Stomach (tissue), 9 donors: ENCODE results near the gene FLACC1. TPM values are rescaled to one million over a fixed set of nuclear protein-coding genes. Genes with fewer than 3 reads are reported as not detected.

ENCODE experiments used
- DNase-seq, 2 donors: peaks; one replicate each; pipeline versions ENCODE4 v3.0.0 to v3.0.0-alpha.2; 2013 to 2019
- H3K27ac ChIP-seq, 5 donors: fragments of 200-600 bp in 4 of 5; sonication (generic) in 4 of 5; one replicate each; pipeline ENCODE4 v1.5.1; 2013 to 2019; ENCODE audit warnings: mild to moderate bottlenecking in 1 of 5, moderate library complexity in 1 of 5
- H3K27me3 ChIP-seq, 3 donors: fragments of 200-600 bp; sonication (generic); one replicate each; pipeline ENCODE4 v1.5.1; 2017 to 2019; ENCODE audit warnings: mixed run types in 1 of 3
- H3K36me3 ChIP-seq, 4 donors: fragments of 200-600 bp; sonication (generic); 1 replicate in 3 of 4; 2 replicates in 1 of 4; pipeline ENCODE4 v1.5.1; 2016 to 2019
- H3K4me1 ChIP-seq, 4 donors: fragments of 200-600 bp; sonication (generic); one replicate each; pipeline ENCODE4 v1.5.1; 2016 to 2019
- H3K4me3 ChIP-seq, 4 donors: fragments of 200-600 bp; sonication (generic) in 3 of 4; one replicate each; pipeline ENCODE4 v1.5.1; 2016 to 2019; ENCODE audit warnings: mild to moderate bottlenecking in 1 of 4
- H3K9me3 ChIP-seq, 4 donors: fragments of 200-600 bp; sonication (generic); one replicate each; pipeline ENCODE4 v1.5.1; 2016 to 2019
- CTCF ChIP-seq, 7 experiments: fragments of 450-650 bp in 4 of 7; fragments of 200-600 bp in 3 of 7; sonication (generic) in 3 of 7; IDR thresholded peaks; one replicate each; pipeline ENCODE4 v1.5.1; 2016 to 2019; ENCODE audit warnings: antibody characterized with exemption in 7 of 7, control low read depth in 2 of 7, mild to moderate bottlenecking in 1 of 7
- EP300 ChIP-seq: sonication (generic); formaldehyde crosslinking; IDR thresholded peaks from one replicate; pipeline ENCODE4 v1.6.1; 2017; ENCODE audit warnings: antibody characterized with exemption
- POLR2A ChIP-seq, 4 donors: fragments of 450-650 bp; IDR thresholded peaks; one replicate each; pipeline ENCODE4 v1.6.1; 2016; ENCODE audit warnings: antibody characterized with exemption in 4 of 4, control low read depth in 2 of 4, mild to moderate bottlenecking in 1 of 4, moderate library complexity in 1 of 4
- POLR2AphosphoS5 ChIP-seq, 3 donors: sonication (generic); formaldehyde crosslinking; IDR thresholded peaks; one replicate each; pipeline ENCODE4 v1.6.1; 2016; ENCODE audit warnings: antibody characterized with exemption in 3 of 3
- WGBS, 5 donors: extraction: QIAGEN DNeasy Blood & Tissue Kit in 3 of 5; methylation state at CpG; one replicate each; pipeline versions ENCODE4 v1.1.5 to v1.1.7; 2013 to 2018; 5-methylcytosine and 5-hydroxymethylcytosine counted together
- intact Hi-C: fragments of 100-400 bp; cut with DNase I; formaldehyde crosslinking; loops from one replicate; pipeline ENCODE4 v1.15.1; 2023; ENCODE audit warnings: low total_unique reads
- polyA plus RNA-seq, 3 donors: library from polyadenylated mRNA; stranded (reverse); fragments of 200-250 nt; gene quantifications; one replicate each; pipeline ENCODE4 v1.2.3, GENCODE V29; 2013
- total RNA-seq, 5 donors: library from RNA; depleted of rRNA; stranded (reverse); fragments of >200 nt; gene quantifications; one replicate each; pipeline versions ENCODE4 v1.1.0 to v1.2.3, GENCODE V29; 2014 to 2016
- donor health status: healthy with polysubstance abuse.
- donor health status: Bipolar disorder and iron deficiency.
- donor health status: healthy.

Gene FLACC1
- total and polyA plus RNA-seq, 8 donors = 0.13 to 21.6 (median 1.8) TPM; not detected in 3

- no peaks in the 10 kb centered on the region for H3K27me3 ChIP-seq
- TF ChIP-seq EP300 = no peak
- H3K9me3 ChIP-seq = no peaks in the 10 kb centered on the region
- intact Hi-C loops = no loop called here
- WGBS, 5 donors = 81 to 95% (median 89%) methylated on average over 2 of the region's 2 CpGs
- DNase-seq = no peak
- H3K4me3 ChIP-seq = no peak overlapping the region
- H3K36me3 ChIP-seq = peaks cover 0 to 40% (median 18%) of the 10 kb centered on the region in 4 donors
- no peak overlapping the region for H3K27ac ChIP-seq
- H3K4me1 ChIP-seq = no peaks in the 10 kb centered on the region
Measured at GRCh38 chr2:201342923-201343322, 14.2 kb downstream of the FLACC1 start.

DNA sequence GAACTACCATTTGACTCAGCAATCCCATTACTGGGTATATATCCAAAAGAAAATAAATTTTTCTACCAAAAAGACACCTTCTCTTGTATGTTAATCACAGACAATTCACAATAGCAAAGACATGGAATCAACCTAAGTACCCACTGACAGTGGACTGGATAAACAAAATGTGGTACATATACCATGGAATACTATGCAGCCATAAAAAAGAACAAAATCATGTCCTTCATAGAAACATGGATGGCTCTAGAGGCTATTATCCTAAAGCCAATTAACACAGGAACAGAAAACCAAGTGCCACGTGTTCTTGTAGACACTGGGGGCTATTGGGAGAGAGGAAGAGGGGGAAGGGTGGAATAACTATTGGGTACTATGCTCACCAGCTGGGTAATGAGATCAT is 27.7 kb downstream of the FLACC1 start:
- no peaks in the 10 kb centered on the region for H3K4me1 ChIP-seq
- WGBS, 5 donors = 38 to 68% (median 59%) methylated on average over 1 of the region's 1 CpG
- H3K27me3 ChIP-seq = no peaks in the 10 kb centered on the region
- no peak overlapping the region for H3K4me3 ChIP-seq
- no peak overlapping the region for H3K27ac ChIP-seq
- TF ChIP-seq CTCF (IDR thresholded peaks at IDR 0.05) (no peak), POLR2A (IDR thresholded peaks at IDR 0.05) (no peak), POLR2AphosphoS5 (IDR thresholded peaks at IDR 0.05) (no peak), EP300 (no peak)
- H3K9me3 ChIP-seq = peaks cover 0 to 23% (median 8%) of the 10 kb centered on the region in 4 donors
- H3K36me3 ChIP-seq = peaks cover 0 to 4% (median 0%) of the 10 kb centered on the region in 4 donors
- no peak for DNase-seq
- intact Hi-C loops = no loop called here

- Histone ChIP-seq H3K9me3 (peaks cover 5 to 34% (median 12%) of the 10 kb centered on the region in 4 donors), H3K27me3 (no peaks in the 10 kb centered on the region), H3K36me3 (peaks cover 0 to 9% (median 0%) of the 10 kb centered on the region in 4 donors), H3K27ac (no peak overlapping the region), H3K4me3 (no peak overlapping the region), H3K4me1 (no peaks in the 10 kb centered on the region)
- TF ChIP-seq POLR2AphosphoS5 (IDR thresholded peaks at IDR 0.05) (no peak), POLR2A (IDR thresholded peaks at IDR 0.05) (no peak), EP300 (no peak)
- 74 to 89% (median 84%) methylated on average over 3 of the region's 3 CpGs for WGBS, 5 donors
- intact Hi-C loops = no loop called here
- no peak for DNase-seq
Measured at GRCh38 chr2:201327678-201328077, 29.5 kb downstream of the FLACC1 start.

DNA sequence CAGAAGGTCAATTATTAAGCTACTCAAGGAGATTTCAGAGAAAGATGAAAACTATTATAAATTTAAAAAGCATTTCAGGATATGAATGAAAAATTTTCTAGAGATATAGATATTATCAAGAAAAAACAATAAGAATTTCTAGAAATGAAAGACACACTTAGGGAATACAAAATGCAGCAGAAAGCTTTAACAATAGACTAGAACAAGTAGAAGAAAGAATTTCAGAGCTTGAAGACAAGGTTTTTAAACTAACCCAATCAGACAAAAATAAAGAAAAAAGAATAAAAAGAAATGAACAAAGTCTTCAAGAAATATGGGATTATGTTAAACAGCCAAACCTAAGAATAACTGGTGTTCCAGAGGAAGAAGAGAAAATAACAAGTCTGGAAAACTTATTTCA is 34.4 kb downstream of the FLACC1 start:
- TF ChIP-seq POLR2A (IDR thresholded peaks at IDR 0.05) (no peak), EP300 (no peak), CTCF (IDR thresholded peaks at IDR 0.05) (no peak), POLR2AphosphoS5 (IDR thresholded peaks at IDR 0.05) (no peak)
- intact Hi-C loops = no loop called here
- DNase-seq = no peak

GRCh38 chr2:201320701-201321100 is 36.4 kb downstream of the FLACC1 start:
- Histone ChIP-seq H3K27ac (no peak overlapping the region), H3K36me3 (peaks cover 0 to 16% (median 4%) of the 10 kb centered on the region in 4 donors), H3K9me3 (peaks cover 0 to 42% (median 16%) of the 10 kb centered on the region in 4 donors), H3K4me1 (no peaks in the 10 kb centered on the region), H3K27me3 (no peaks in the 10 kb centered on the region), H3K4me3 (no peak overlapping the region)
- WGBS, 5 donors = 81 to 95% (median 90%) methylated on average over 4 of the region's 4 CpGs
- TF ChIP-seq CTCF (IDR thresholded peaks at IDR 0.05) (no peak), POLR2A (IDR thresholded peaks at IDR 0.05) (no peak), POLR2AphosphoS5 (IDR thresholded peaks at IDR 0.05) (no peak), EP300 (no peak)
- intact Hi-C loops = no loop called here
- DNase-seq = no peak

More for the DNA sequence above, 34.4 kb downstream of the FLACC1 start:
- no peaks in the 10 kb centered on the region for H3K27me3 ChIP-seq
- H3K4me3 ChIP-seq = no peak overlapping the region
- no peak overlapping the region for H3K27ac ChIP-seq
- H3K9me3 ChIP-seq = peaks cover 6 to 55% (median 21%) of the 10 kb centered on the region in 4 donors
- peaks cover 0 to 16% (median 4%) of the 10 kb centered on the region in 4 donors for H3K36me3 ChIP-seq
- H3K4me1 ChIP-seq = no peaks in the 10 kb centered on the region
